Neuronal stem cell (in vitro differentiated cells): Measurements from ENCODE around the gene TIMM21.

Experiments used
- DNase-seq: peaks from one replicate; pipeline ENCODE4 v3.0.0-alpha.2; 2013; ENCODE audit warnings: low spot score
- H2AFZ ChIP-seq: one replicate; pipeline ENCODE4 v1.6.1; 2013; ENCODE audit warnings: mild to moderate bottlenecking, low read length, inconsistent platforms
- H2AK5ac ChIP-seq: 2 replicates; pipeline ENCODE4 v1.6.1; 2013; ENCODE audit warnings: low read depth, mild to moderate bottlenecking, inconsistent platforms, low read length, moderate library complexity, mixed read lengths
- H2BK120ac ChIP-seq: 2 replicates; pipeline ENCODE4 v1.6.1; 2013; ENCODE audit warnings: low read depth, mild to moderate bottlenecking, inconsistent platforms, low read length, moderate library complexity, mixed read lengths
- H2BK12ac ChIP-seq: one replicate; pipeline ENCODE4 v1.6.1; 2013; ENCODE audit warnings: low read length, inconsistent platforms
- H2BK15ac ChIP-seq: 2 replicates; pipeline ENCODE4 v1.6.1; 2013; ENCODE audit warnings: mild to moderate bottlenecking, low read length, inconsistent platforms, mixed read lengths
- H2BK5ac ChIP-seq: one replicate; pipeline ENCODE4 v1.6.1; 2013; ENCODE audit warnings: inconsistent platforms, mild to moderate bottlenecking, low read length, moderate library complexity
- H3K14ac ChIP-seq: one replicate; pipeline ENCODE4 v1.6.1; 2013; ENCODE audit warnings: low read length, inconsistent platforms
- H3K18ac ChIP-seq: 2 replicates; pipeline ENCODE4 v1.6.1; 2013; ENCODE audit warnings: low read length, inconsistent platforms
- H3K23ac ChIP-seq: 2 replicates; pipeline ENCODE4 v1.6.1; 2013; ENCODE audit warnings: low read depth, mild to moderate bottlenecking, mixed read lengths, low read length, inconsistent platforms; ENCODE audit not compliant: poor library complexity
- H3K27ac ChIP-seq: replicated peaks from 3 replicates; pipeline ENCODE4 v1.5.1; 2013; ENCODE audit warnings: low read length, inconsistent platforms
- H3K27me3 ChIP-seq, 3 experiments: 2 replicates each; pipeline ENCODE4 v1.6.1; 2013; ENCODE audit warnings: low read length in 3 of 3, mild to moderate bottlenecking in 2 of 3, inconsistent platforms in 1 of 3, low read depth in 1 of 3, mixed read lengths in 1 of 3, moderate library complexity in 1 of 3; ENCODE audit not compliant: control insufficient read depth in 3 of 3, insufficient read depth in 3 of 3
- H3K36me3 ChIP-seq, 2 donors: replicated peaks in 1 of 2; 2 replicates each; pipeline ENCODE4 v1.6.1; 2013; ENCODE audit warnings: low read length in 2 of 2; ENCODE audit not compliant: control insufficient read depth in 2 of 2, insufficient read depth in 2 of 2
- H3K4ac ChIP-seq: 2 replicates; pipeline ENCODE4 v1.6.1; 2013; ENCODE audit warnings: inconsistent platforms, mild to moderate bottlenecking, low read length, moderate library complexity
- H3K4me1 ChIP-seq, 2 donors: 1 replicate in 1 of 2; 2 replicates in 1 of 2; pipeline ENCODE4 v1.6.1; 2013; ENCODE audit warnings: low read length in 2 of 2, low read depth in 1 of 2; ENCODE audit not compliant: control insufficient read depth in 2 of 2, insufficient read depth in 1 of 2
- H3K4me2 ChIP-seq: one replicate; pipeline ENCODE4 v1.6.1; 2013; ENCODE audit warnings: mild to moderate bottlenecking, low read length, inconsistent platforms; ENCODE audit not compliant: insufficient read depth, poor library complexity, severe bottlenecking
- H3K4me3 ChIP-seq, 2 donors: 2 replicates each; pipeline ENCODE4 v1.5.1; 2013; ENCODE audit warnings: low read length in 2 of 2, mild to moderate bottlenecking in 2 of 2, inconsistent platforms in 1 of 2, moderate library complexity in 1 of 2
- H3K79me1 ChIP-seq: one replicate; pipeline ENCODE4 v1.6.1; 2013; ENCODE audit warnings: low read depth, mild to moderate bottlenecking, inconsistent platforms, low read length, moderate library complexity
- H3K9ac ChIP-seq: one replicate; pipeline ENCODE4 v1.6.1; 2013; ENCODE audit warnings: mild to moderate bottlenecking, low read depth, low read length, inconsistent platforms; ENCODE audit not compliant: poor library complexity
- H3K9me3 ChIP-seq, 2 donors: replicated peaks in 1 of 2; 2 replicates each; pipeline versions ENCODE3 to v1.6.1; 2013; ENCODE audit warnings: low read length in 2 of 2, mild to moderate bottlenecking in 2 of 2, inconsistent platforms in 1 of 2, low read depth in 1 of 2, mixed read lengths in 1 of 2, moderate library complexity in 1 of 2; ENCODE audit not compliant: control insufficient read depth in 2 of 2, insufficient read depth in 1 of 2
- H4K8ac ChIP-seq: one replicate; pipeline ENCODE4 v1.6.1; 2013; ENCODE audit warnings: low read depth, mild to moderate bottlenecking, inconsistent platforms, low read length, moderate library complexity
- H4K91ac ChIP-seq: one replicate; pipeline ENCODE4 v1.6.1; 2013; ENCODE audit warnings: low read length, low read depth, mild to moderate bottlenecking, inconsistent platforms; ENCODE audit not compliant: poor library complexity
- WGBS, 2 donors: extraction: QIAGEN DNeasy Blood & Tissue Kit; methylation state at CpG; one replicate each; pipeline ENCODE4 v1.1.7; 2013; ENCODE audit warnings: missing lambda C conversion rate in 2 of 2, mixed read lengths in 1 of 2; ENCODE audit not compliant: insufficient read length in 2 of 2, insufficient replicate concordance in 1 of 2; ENCODE audit errors: extremely low coverage in 2 of 2; 5-methylcytosine and 5-hydroxymethylcytosine counted together

Gene TIMM21

GRCh38 chr18:74154716-74155115 is 6.4 kb downstream of the TIMM21 start:
- H3K4me3 ChIP-seq, result no peak overlapping the region
- no peak overlapping the region for H3K4ac ChIP-seq
- peaks cover 2% of the 10 kb centered on the region for H3K79me1 ChIP-seq
- no peak overlapping the region for H3K9ac ChIP-seq
- H3K27me3 ChIP-seq, result no peaks in the 10 kb centered on the region
- H3K27ac ChIP-seq, result no peak overlapping the region
- H3K23ac ChIP-seq, result no peak overlapping the region
- no peak overlapping the region for H2BK15ac ChIP-seq
- no peak overlapping the region for H2BK5ac ChIP-seq
- no peak overlapping the region for H3K14ac ChIP-seq
- H3K4me2 ChIP-seq, result no peak overlapping the region
- H4K91ac ChIP-seq, result no peak overlapping the region
- no peak overlapping the region for H2BK12ac ChIP-seq
- peaks cover under 1 to 6% of the 10 kb centered on the region in 2 donors for H3K4me1 ChIP-seq
- DNase-seq, result no peak
- H2AK5ac ChIP-seq, result no peak overlapping the region
- peaks cover 12 to 88% of the 10 kb centered on the region in 2 donors for H3K36me3 ChIP-seq
- WGBS, 2 donors, result no CpG with 5 or more reads among the region's 4 CpGs
- no peaks in the 10 kb centered on the region for H3K9me3 ChIP-seq
- H2AFZ ChIP-seq, result no peak overlapping the region
- no peak overlapping the region for H4K8ac ChIP-seq
- H2BK120ac ChIP-seq, result no peak overlapping the region
- no peak overlapping the region for H3K18ac ChIP-seq

- DNase-seq, result no peak
- WGBS, 2 donors, result no CpG with 5 or more reads among the region's 4 CpGs
- H2BK5ac ChIP-seq, result no peak overlapping the region
Measured at GRCh38 chr18:74155276-74155675, 7.0 kb downstream of the TIMM21 start.

GRCh38 chr18:74163019-74163660 is 14.8 kb downstream of the TIMM21 start:
- DNase-seq, result no peak

More at GRCh38 chr18:74155276-74155675, 7.0 kb downstream of the TIMM21 start:
- no peak overlapping the region for H2BK12ac ChIP-seq
- H3K14ac ChIP-seq, result no peak overlapping the region
- no peak overlapping the region for H2BK15ac ChIP-seq
- no peaks in the 10 kb centered on the region for H3K27me3 ChIP-seq
- no peak overlapping the region for H4K91ac ChIP-seq
- H2BK120ac ChIP-seq, result no peak overlapping the region
- H3K27ac ChIP-seq, result no peak overlapping the region
- no peaks in the 10 kb centered on the region for H3K9me3 ChIP-seq
- no peak overlapping the region for H3K4me3 ChIP-seq
- no peaks in the 10 kb centered on the region for H3K79me1 ChIP-seq
- H3K23ac ChIP-seq, result no peak overlapping the region
- no peak overlapping the region for H3K18ac ChIP-seq
- H3K4me2 ChIP-seq, result no peak overlapping the region
- no peak overlapping the region for H2AK5ac ChIP-seq
- H3K4ac ChIP-seq, result no peak overlapping the region
- no peak overlapping the region for H2AFZ ChIP-seq
- no peak overlapping the region for H4K8ac ChIP-seq
- peaks cover 12 to 90% of the 10 kb centered on the region in 2 donors for H3K36me3 ChIP-seq
- H3K9ac ChIP-seq, result no peak overlapping the region
- H3K4me1 ChIP-seq, result peaks cover 0 to 2% of the 10 kb centered on the region in 2 donors

GRCh38 chr18:74166386-74166785 is 18.1 kb downstream of the TIMM21 start:
- Histone ChIP-seq H2BK15ac (no peak overlapping the region), H3K4me1 (no peaks in the 10 kb centered on the region), H3K14ac (no peak overlapping the region), H3K36me3 (peaks cover 2 to 5% of the 10 kb centered on the region in 2 donors), H2AFZ (no peak overlapping the region), H3K4me3 (peak overlapping the region in 1 of 2 donors; percentile 2), H2BK12ac (no peak overlapping the region), H2BK5ac (no peak overlapping the region), H3K4ac (no peak overlapping the region), H2BK120ac (no peak overlapping the region), H4K8ac (no peak overlapping the region), H2AK5ac (no peak overlapping the region), H3K23ac (no peak overlapping the region), H4K91ac (no peak overlapping the region), H3K4me2 (no peak overlapping the region), H3K79me1 (no peaks in the 10 kb centered on the region), H3K27me3 (peaks cover 0 to 2% (median 0%) of the 10 kb centered on the region in 3 experiments), H3K18ac (no peak overlapping the region), H3K9me3 (peaks cover 0 to 3% of the 10 kb centered on the region in 2 donors), H3K27ac (no peak overlapping the region), H3K9ac (peak overlapping the region; percentile 1)
- WGBS, 2 donors, result no CpG with 5 or more reads among the region's 7 CpGs
- no peak for DNase-seq

More at GRCh38 chr18:74163019-74163660, 14.8 kb downstream of the TIMM21 start:
- H4K91ac ChIP-seq, result no peak overlapping the region
- no peak overlapping the region for H2BK12ac ChIP-seq
- no peak overlapping the region for H3K27ac ChIP-seq
- H3K9me3 ChIP-seq, result peaks cover 0 to 3% of the 10 kb centered on the region in 2 donors
- WGBS, 2 donors, result no CpG with 5 or more reads among the region's 11 CpGs
- H2AFZ ChIP-seq, result no peak overlapping the region
- no peak overlapping the region for H3K4ac ChIP-seq
- H3K4me3 ChIP-seq, result no peak overlapping the region
- H3K23ac ChIP-seq, result no peak overlapping the region
- H2BK120ac ChIP-seq, result no peak overlapping the region
- no peaks in the 10 kb centered on the region for H3K4me1 ChIP-seq
- H4K8ac ChIP-seq, result no peak overlapping the region
- H2AK5ac ChIP-seq, result no peak overlapping the region
- H3K14ac ChIP-seq, result no peak overlapping the region
- H3K4me2 ChIP-seq, result no peak overlapping the region
- no peak overlapping the region for H3K18ac ChIP-seq
- H3K79me1 ChIP-seq, result no peaks in the 10 kb centered on the region
- H3K9ac ChIP-seq, result no peak overlapping the region
- no peak overlapping the region for H2BK15ac ChIP-seq
- H3K36me3 ChIP-seq, result peaks cover 7 to 36% of the 10 kb centered on the region in 2 donors
- no peak overlapping the region for H2BK5ac ChIP-seq
- H3K27me3 ChIP-seq, result no peaks in the 10 kb centered on the region
